HG03135 (cell line): ENCODE measurements around the gene AFAP1L2.

ENCODE experiments used
- ATAC-seq: cut with Tn5 transposase; IDR thresholded peaks from one replicate; pipeline ENCODE4 v1.9.1; 2021; ENCODE audit warnings: mild to moderate bottlenecking, moderate library complexity; ENCODE audit not compliant: unreplicated experiment

AFAP1L2 gene

DNA sequence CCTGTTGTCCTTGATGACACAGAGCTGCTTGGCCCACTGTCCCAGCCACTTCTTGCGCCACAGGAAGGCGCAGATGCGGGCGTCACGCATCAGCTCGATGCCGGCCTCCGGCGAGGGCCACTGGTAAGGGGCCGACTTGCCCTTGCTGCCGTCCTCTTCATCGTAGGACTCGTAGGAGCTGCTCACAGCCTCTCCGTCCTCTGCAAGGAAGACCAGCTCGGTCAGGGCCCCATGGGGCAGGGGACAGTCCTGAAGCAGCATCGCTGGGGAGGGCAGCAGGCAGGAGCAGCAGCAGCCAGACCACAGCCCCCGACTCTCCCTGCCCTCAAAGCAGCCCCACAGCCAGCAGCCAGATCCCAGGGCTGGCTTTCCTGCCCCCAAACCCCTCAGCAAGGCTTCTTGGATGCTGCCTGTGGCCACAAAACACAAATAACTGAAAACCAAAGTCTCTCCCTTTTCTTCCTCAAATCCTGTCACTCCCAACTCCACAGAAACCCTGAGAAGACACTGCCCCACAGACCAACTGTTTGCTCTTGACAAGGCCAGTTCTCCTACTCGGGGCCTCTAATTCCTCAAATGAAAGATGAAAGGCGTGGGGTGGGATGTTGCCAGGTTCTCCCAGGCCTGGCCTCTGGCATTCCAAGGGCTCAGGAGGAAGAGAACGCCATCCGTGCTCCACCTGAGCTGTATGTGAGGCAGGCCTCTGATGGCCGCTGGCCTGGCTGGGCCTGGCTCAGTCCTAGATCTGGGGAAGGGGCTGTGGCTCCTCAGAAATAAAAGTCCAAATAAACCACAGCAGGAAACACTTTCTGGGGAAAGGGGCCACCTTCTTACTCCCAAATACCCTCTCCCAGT is 88.5 kb downstream of the AFAP1L2 start:
- no peak for ATAC-seq

DNA sequence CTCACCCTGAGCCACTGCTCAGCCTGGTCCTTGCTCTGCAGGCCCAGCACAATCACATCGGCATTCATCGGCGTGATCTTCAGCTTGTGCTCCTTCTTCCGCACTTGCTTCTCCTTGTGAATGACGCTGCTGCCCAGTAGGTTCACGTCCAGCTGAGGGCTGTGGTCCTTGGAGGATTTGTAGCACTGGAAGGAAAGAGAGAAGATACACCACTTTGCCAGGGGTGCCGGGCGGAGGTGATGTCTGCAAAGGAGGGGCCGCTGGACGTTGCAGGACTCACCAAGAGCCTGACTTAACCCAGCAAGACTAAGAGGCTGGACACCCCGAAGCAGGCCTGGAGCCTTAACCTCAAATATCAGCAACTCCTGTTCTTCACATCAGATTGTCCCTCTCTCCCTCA is 90.4 kb downstream of the AFAP1L2 start:
- no peak for ATAC-seq

DNA sequence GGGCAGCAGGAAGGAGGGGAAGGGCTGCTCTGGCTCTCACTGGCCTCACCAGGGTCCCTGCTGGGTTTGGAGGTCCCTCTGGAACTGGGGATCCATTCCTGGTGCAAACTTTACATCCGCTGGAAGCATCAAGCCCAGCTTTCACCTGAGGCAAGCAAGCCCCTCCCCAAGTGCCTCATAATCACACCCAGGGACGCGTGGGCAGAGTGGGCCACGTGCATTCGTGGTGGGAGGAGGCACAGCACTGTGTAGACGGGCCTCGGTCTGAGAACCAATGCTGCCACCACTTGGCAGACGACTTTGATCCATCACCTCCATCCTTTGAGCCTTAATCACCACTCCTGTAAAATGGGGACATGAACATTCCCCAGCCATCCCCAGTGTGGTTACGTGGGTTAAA is 91.2 kb downstream of the AFAP1L2 start:
- no peak for ATAC-seq

DNA sequence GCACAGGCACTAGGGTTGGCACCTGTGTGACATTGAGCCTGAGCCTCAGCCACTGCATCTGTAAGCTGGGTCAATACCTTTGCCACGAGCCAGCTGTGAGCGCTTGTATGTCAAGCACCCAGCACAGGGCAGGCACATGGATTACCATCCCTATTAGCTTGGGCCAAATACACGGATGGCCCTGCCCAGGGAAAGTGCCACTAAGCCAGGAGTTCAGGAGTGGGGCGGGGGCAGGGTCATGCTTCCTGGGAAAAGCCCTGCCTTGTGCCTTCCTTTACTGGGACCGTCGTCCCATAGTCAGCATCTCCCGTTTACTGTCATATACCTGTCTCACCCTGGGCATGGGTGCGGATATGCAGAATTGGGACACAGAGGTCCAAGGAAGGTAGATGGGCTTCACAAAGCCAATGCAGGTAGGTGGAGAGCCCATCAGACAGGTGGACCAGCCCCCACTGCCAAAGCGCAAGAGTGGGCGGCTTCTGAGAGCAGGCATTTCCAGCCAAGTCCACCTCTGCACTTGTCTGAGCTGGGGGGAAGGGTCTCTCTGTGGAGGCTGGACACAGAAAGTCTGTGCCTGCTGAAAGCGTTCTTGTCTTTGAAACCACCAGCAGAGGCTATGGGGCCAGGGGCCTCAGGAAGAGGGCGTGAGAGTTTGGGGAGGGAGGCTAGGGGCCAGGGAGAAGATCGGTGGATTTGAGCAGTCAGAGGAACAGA is 92.6 kb downstream of the AFAP1L2 start:
- ATAC-seq = no peak

DNA sequence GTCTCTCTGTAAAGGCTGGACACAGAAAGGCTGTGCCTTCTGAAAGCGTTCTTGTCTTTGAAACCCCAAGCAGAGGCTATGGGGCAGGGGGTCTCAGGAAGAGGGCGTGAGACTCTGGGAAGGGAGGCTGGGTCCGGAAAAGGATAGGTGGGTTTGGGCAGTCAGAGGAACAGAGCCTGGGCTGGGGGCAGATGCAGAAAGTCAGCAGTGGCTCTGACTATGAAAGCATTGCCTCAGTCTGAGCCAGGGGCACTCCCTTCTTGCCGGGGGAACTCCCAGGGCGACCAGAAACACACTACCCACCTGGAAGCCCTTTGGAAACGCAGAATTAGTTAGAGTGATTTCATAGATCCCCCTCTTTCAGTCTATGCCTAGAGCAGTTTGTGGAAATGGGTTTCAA is 93.3 kb downstream of the AFAP1L2 start:
- ATAC-seq = no peak

DNA sequence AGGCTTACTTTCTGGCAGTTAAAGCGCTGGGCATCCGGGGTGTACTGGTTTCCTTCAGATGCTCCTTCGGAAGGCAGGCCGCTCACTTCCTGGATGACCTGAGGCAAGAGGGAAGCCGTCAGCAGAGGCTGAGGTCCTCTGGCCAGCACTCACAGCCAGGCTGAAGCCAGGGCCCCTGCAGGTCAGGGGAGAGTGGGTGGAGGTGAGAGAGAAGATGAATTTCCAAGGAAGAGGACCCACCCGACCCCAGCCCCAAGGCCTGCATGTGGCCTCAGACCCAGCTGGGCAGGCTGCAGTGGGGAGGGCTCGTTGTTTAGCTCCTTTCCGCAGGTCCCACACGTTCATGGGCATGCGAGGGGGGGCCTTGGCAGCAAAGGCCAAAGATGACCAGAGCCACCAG is 94.0 kb downstream of the AFAP1L2 start:
- no peak for ATAC-seq

DNA sequence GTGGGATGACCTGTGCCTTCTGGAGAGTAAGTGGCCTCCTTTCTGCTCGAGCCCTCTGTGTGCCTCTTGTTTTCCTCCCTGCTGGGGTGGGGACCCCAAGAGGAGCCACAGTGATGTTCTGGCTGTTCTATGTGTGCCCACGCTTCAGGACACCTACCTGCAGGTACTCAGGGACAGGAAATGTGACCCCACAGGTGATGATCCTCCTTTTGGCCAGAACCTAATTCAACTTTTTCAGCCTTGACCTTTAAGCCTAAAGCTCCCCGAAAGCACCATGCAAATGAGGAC is 95.0 kb downstream of the AFAP1L2 start:
- ATAC-seq = no peak

DNA sequence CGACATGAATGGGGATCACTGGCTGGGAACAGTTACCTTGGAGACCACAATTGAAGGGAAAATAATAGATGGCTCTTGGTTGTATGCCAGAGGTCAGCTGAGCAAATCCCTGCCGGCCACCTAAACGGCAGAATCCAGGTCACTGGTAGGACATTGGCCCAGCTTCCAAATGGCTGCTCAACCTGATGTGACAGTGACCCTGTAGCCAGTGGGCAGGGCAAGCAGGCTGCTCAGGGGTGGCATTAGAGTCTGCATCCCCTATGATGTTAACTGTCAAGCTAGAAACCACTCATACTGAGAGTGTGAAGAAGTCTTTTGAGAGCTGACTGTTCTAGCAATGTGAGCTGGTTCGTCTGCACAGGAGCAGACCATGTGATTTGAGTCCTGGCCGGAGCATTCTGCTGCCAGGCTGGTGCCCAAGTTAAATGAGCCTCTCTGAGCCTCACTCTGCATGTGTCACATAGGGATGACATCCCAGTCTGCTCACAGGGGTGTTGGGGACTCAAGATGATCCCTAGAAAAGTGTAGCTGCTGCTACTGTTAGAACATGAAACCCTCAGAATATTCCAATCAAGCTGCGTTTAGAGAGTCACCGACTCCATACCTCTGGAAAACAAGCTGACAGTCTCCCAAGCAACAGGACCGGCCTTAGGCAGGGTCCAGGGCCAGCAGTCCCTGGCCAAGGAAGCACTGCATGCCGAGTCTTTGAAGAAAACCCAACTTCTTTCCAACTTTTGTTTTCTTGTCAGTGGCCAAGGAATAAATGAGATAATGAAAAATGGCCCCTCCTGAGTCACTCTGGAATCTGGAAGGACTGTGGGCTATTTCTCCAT is 95.6 kb downstream of the AFAP1L2 start:
- ATAC-seq = no peak

DNA sequence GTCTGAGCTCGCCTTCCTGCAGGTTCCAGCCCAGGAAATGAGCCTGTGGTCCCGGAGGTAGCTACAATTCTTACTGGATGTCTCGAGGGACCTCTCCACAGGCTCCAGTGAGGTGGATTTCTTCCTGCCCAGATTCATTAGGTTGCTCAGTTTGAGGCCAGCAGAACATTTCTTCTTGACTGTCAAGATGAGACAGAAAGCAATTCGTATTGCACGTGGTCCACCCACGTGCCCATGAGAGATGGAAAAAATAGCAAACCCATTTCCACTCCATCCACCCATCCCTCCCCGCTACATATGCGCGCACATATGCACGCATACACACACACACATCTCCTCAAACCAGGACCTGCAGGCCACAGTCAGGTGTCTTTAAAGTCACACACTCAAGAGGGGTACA is 96.6 kb downstream of the AFAP1L2 start:
- no peak for ATAC-seq

DNA sequence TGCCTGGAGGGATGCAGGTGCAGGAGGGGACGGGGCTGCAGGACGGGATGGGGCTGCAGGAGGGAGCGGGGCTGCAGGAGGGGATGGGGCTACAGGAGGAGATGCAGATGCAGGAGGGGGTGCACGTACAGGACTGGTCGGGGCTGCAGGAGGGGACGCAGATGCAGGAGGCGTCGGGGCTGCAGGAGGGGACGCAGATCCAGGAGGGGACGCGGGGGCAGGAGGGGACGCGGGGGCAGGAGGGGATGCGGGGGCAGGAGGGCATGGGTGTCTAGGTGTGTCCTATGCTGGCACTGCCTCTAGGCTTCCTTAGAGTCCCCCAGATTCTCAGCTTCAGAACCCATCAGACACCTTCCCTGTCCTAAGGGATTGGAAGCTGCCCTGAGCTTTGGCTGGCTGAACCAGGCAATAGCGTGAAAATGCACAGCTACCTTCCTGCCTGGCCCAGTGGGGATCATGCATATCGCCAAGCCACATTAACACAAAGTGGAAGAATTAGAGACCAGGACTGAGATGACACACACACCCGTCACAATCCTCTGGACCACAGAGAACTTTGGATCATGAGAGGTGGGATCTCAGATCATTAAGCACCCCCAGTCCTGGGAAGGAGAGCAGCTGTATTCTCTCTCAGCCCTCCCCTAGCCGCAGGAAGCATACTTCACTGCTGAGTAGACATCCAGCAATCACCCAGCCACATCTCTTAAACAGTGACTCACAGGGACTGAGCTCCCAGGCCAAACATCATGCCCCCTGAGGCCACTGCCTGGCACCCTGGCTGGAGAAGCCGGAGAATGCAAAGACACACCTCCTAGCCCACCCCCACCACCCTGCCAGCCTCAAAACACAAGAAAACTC is 98.0 kb downstream of the AFAP1L2 start:
- ATAC-seq = no peak

DNA sequence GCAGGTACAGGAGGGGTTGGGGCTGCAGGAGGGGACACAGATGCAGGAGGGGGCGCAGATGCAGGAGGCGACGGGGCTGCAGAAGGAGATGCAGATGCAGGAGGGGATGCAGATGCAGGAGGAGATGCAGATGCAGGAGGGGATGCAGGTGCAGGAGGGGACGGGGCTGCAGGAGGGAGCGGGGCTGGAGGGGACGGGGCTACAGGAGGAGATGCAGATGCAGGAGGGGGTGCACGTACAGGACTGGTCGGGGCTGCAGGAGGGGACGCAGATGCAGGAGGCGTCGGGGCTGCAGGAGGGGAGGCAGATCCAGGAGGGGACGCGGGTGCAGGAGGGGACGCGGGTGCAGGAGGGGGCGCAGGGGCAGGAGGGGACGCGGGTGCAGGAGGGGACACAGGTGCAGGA is 98.8 kb downstream of the AFAP1L2 start:
- ATAC-seq = no peak

DNA sequence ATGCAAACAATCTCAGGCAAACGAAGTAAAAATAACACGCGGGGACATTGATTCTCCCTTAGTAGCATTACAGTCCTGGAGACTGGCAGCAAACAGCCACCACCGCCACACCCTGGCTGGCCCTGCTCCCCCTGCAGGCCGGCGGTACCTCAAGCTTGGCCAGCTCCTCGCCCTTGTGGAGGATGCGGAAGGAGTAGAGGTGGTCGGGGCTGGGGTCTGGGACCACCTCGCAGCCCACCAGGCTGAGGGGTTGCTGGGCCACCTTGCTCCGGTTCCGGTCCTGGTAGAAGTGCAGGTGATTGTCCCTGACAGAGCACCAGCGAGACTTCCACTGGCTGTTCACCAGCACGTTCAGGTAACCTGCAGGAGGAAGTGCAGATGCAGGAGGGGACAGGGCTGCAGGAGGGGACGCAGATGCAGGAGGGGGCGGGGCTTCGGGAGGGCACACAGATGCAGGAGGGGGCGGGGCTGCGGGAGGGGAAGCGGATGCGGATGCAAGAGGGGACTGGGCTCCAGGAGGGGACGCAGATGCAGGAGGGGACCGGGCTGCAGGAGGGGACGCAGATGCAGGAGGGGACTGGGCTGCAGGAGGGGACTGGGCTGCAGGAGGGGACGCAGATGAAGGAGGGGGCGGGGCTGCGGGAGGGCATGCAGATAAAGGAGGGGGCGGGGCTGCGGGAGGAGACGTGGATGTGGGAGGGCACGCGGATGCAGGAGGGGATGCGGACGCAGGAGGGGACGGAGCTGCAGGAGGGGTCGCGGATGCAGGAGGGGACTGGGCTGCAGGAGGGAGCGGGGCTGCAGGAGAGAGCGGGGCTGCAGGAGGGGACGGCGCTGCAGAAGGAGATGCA is 99.5 kb downstream of the AFAP1L2 start:
- peak; percentile 69 for ATAC-seq

DNA sequence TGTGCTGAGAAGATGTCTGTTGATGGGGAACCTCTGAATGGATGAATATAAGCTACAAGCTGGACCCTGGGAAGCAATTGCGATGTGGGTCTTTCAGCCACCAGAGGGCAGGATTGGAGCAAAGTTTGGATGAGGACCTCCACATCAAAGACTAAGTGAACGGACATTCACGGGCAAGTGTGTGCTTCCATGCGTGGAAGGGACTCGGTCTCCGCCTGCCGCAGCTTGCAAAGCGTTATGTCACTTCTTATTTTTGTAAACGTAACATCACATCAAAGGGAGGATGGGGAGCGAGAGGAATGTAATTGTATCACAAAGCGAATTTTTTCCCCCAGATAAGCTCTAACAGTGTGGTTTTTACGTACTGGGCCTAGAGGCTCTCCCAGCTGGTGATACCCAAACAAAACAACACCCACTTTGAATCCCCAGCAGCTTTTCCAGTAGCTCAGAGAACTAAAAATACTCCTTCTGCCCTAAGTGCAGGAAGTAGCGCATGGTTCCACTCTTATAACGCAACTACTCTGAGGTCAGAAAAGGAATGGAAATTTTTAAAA is 100.2 kb downstream of the AFAP1L2 start:
- peak; percentile 66 for ATAC-seq

DNA sequence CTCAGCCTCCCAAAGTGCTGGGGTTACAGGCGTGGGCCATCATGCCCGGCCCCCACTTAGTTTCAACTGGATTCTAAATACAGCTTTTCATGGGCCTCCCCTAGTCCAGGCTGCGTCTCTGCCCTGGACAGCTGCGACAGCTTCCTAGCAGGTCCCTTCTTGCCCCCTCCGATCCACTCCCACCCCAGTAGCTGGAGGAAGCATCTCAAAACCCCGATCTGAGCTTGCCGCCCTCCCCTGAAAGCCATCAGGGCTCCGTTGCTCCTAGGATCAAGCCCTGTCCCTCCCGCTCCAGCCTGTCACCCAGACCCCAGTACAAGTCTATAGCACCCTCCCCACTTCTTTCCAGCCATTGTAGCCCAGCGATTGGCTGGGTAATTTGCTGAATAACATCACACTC is 100.7 kb downstream of the AFAP1L2 start:
- ATAC-seq = no peak

DNA sequence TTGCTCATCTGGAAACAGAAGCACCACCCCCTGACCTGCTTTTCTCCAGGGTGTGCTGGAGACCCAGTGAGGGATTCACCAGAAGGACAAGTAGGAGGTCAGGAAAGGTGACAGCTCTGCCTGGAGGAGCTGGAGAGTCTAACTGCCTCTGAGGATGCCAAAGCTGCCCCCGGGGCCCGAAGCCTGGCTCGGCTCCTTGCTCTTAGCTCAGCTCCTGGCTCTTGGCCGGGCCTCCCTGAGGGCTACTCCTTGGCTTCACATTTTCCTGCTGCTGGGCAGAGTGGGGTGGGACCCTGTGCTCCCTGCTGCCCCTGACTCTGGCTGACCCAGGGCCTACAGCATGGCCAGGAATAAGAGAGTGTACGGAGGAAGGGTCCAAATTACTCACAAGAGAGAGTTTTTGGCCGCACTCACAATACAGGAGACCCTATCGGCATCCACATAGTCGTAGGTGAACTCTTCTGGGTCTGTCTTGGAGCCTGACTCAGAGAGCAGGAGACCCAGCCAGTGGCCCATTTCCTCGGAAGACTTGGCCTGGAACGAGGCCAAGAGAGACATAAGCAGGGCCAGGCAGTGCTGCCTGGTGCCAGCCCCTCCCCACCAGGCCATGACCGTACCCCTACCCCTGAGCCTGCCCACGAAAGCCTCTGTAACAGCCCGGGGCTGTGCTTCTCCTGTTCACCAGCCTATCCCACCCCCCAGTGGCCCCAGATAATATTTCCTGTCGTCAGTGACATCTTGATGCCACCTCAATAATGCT is 102.2 kb downstream of the AFAP1L2 start:
- ATAC-seq = no peak

DNA sequence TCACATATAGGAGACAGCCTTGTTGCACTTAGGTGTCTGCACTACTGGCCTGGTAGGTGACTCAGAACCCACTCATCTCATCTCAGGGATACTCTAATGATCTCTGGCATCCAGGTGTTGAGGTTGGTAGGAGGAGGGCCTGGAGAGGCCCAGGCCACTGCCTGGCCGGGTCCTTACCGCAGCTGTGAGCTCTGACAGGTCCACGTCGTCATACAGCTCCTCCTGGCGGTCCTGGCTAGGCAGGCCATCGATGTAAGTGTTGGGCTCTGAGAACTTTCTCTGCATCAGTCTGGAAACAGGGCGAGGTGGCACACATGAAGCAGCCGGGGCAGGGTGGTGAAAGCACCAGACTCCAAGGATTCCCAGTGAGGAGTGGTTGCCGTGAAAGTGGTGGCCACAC is 103.1 kb downstream of the AFAP1L2 start:
- ATAC-seq = no peak

DNA sequence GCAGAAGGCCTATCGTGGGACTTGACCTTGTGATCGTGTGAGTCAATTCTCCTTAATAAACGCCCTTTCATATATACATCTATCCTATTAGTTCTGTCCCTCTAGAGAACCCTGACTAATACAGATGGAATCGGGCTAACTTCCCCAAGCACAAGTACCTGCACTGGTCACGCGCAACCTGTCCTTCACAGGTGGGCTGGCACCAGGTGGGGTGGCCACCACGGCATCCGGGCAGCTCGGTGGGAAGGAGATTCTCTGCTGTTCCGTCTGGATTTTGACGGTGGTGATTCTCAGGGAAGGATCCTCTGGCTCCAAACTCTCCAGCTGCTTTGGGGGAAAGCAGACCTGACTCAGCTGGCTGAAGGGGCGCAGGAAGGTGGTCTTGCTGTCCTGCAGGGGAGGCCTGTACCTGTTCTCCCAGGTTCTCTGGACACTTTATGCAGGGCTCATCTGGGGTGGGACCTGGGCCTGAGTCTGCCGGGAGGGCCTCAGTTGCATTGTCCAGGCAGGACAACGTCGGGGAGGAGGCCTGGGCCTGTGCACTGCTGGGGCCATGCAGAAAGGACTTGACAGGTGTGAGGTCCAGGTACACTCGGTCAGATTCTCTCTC is 104.2 kb downstream of the AFAP1L2 start:
- no peak for ATAC-seq

DNA sequence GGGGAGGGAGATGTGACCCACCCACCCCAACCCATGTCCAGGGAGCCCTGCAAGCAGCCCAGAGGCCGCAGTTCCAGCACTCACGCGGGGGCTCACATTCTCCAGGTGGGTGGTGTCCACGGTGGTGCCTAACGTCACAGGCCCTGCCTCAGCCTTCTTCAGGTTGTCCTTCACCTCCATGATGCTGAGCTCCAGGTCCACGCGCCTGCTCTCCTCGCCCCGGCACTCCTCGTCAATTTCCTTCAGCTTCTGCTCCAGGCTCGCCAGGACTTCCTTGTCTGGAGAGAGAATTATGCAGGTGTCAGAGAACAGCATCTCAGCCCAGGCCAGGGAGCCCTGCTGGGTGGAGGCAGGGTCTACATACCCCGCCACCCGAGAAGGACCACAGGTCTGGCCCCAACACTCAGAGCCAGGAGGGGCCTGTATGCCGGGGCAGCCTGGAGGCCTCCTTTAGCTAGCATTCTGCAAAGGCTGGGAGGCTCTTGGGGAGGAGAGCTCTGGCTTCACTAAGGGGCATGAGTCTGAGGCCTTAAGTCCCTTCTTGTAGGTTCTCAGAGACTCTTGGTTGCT is 107.1 kb downstream of the AFAP1L2 start:
- ATAC-seq = no peak
